NCI-H82 treated with DMSO at 0.1 percent for 48 hours (cell line): ENCODE data around the gene RBCK1.
"Not testable (repeated sequence)": the region's sequence is repeated elsewhere in the genome, so short reads cannot be mapped to it uniquely, and the experiment has no call there.

Source experiments
- DNase-seq: peaks from one replicate; lab custom pipeline; 2025; ENCODE audit not compliant: unreplicated experiment; lab: John Stamatoyannopoulos, UW

RBCK1 gene

GRCh38 chr20:407953-408842 is at the start of gene RBCK1:
TSS of gene RBCK1 (plus strand) at chr20:408299. CDS start at chr20:408758, 459 bp downstream.
- peak; percentile 12 for DNase-seq

DNA sequence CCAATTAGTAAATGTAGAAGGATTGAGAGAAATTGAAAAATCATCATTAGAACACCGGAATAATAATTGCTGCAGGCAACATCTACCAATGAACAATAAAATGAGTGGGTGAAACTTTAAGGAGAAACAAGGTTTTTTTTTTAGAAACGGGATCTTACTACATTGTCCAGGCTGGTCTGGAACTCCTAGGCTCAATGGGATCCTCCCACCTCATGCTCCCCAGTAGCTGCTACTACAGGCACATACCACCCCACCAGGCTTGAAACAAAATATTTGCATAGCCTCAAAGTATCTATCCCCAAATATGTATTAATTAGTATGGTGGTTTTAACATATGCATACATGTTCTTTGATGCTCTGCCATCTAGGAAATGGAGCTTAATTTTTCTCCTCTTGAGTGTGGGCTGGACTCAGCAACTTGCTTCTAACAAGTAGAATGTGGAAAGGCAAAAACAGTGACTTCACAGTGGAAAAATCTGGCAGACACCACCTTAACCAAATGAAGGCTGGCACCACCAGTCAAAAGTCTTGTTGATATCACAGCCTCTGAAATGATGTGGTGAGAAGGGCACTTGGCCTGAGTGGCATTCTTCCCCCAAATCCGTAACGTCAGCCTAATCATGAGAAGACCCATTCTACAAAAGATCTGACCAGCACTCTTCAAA is 49.1 kb upstream of the RBCK1 start:
- DNase-seq, result no peak

DNA sequence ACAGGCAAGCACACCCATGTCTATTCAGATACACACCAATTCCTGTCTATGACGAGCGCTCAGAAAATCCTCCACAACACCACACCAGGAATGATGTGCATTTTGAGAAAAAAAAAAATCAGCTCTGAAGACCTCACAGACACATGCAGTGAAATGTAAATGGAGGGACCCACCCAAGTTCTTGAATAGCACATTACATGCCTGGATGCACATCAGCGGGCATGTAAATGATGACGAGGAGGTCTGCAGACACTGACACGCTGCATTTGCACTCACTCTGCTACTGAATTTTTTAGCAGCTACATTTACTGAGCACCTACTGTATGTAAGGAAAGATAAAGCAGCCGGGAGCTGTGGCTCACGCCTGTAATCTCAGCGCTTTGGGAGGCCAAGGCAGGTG is 46.5 kb upstream of the RBCK1 start:
- no peak for DNase-seq

GRCh38 chr20:362271-363254 is 45.5 kb upstream of the RBCK1 start:
- DNase-seq, result no peak

GRCh38 chr20:363319-364078 is 44.6 kb upstream of the RBCK1 start:
- no peak for DNase-seq

DNA sequence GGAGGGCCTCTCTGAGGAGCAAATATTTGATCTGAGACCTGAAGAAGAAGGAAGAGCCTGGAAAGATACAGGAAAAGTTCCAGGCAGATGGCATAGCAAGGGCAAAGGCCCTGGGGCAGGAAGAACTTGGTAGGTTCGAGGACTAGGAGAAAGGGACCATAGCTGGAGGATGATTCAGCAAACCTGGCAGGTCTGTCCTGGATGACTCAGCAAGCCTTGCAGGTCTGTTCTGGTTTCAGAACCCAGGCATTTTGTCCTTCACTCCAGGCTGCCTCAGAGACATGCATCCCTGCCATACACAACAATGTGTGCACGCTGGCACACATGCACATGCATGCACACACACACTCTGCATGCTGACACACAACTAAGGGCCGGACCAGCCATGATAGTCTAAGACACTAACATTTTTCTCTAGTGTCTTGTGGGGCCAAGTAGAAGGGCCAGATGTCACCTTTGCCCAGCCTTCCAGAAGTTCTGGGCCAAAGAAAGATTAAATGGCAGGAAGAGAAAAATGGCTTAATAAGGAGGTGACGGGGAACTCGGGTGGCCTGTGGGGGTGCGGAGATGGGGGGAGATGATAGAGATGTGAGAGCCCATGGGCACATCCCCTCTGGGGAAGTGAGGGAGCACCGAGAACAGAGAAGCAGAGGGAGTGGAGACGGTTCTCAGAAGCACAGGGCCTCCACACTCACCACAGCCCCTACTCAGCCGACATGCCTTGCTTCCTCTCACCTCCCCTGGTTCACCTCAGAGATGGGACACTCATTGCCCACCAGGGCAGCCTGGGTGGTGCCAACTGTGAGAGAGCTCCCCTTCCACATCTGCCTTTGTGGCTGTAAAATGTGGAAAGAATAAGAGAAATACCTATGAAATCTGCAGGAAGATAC is 42.9 kb upstream of the RBCK1 start:
- no peak for DNase-seq

GRCh38 chr20:366041-366718 is 41.9 kb upstream of the RBCK1 start:
- DNase-seq, result no peak

GRCh38 chr20:366719-367485 is 41.2 kb upstream of the RBCK1 start:
- no peak for DNase-seq

- no peak for DNase-seq
Measured at GRCh38 chr20:367486-367887, 40.6 kb upstream of the RBCK1 start.

GRCh38 chr20:368915-369314 is 39.2 kb upstream of the RBCK1 start:
- no peak for DNase-seq

DNA sequence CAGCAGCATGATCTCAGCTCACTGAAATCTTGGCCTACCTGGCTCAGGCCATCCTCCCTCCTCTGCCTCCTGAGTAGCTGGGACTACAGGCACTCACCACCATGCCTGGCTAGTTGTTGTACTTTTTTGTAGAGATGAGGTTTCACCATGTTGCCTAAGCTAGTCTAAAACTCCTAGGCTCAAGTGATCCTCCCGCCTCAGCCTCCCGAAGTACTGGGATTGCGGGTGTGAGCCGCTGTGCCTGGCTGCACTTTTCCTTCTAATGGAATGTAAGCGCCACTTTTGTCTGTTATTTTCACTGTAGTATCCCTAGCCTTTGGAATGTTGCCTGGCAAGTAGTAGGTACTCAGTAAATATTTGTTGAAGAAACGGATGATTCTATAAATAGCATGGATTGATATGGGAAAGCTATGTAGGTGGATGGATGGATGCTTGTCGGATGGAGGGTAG is 37.9 kb upstream of the RBCK1 start:
- DNase-seq, result no peak

GRCh38 chr20:370977-371754 is 36.9 kb upstream of the RBCK1 start:
- DNase-seq, result no peak

- peak; percentile 57 for DNase-seq
Measured at GRCh38 chr20:371755-372542, 36.1 kb upstream of the RBCK1 start.

- DNase-seq, result not testable (repeated sequence)
Measured at GRCh38 chr20:372543-373082, 35.5 kb upstream of the RBCK1 start.

- peak; percentile 41 for DNase-seq
Measured at GRCh38 chr20:373171-373890, 34.8 kb upstream of the RBCK1 start.
